Measurements from ENCODE around the gene HIGD1C.
"Not testable (repeated sequence)": the region's sequence is repeated elsewhere in the genome, so short reads cannot be mapped to it uniquely, and the experiment has no call there.

HIGD1C gene

DNA sequence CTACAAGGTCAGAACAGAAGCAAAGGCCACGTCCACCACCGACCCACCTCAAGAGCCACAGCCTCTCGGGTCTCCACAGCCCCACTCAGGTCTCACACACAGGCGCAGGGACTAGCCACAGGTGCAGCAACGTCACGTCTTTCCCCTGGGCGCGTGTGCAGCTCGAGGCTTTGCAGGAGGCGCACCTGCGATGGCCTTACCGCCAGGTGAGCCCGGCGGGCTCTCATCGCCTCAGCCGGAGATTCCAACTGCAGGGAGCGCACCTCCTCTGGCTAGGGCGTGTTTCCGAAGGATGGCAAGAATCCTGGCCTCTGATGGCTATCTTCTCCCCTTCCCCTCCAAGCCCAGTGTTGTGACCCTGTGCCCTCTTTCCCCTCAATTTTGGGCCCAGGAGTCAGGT lies at the start of gene HIGD1C:
Gene HIGD1C, plus strand, starts transcription at position 35 of the 400 bp plus-strand sequence. CDS start 1,455 bp downstream, outside the sequence.
- DNase-seq = no peak

DNA sequence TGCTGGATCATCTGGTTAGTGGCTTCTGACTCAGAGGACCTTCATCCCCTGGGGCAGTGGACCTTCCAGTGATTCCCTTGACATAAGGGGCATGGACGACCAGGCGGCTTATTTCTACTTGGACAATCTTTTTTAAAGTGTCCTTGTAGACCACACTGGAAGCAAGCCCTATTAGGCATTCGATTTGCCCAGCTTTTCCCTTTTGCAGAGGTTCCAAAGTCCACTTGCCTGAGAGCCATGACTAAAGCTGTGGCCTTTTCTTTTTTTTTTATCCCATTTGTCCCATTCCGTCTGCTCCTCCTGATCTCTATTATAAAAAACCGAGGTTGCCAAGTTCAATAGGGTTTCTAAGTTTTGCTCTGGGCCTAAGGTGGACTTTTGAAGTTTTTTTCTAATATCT lies 43.9 kb upstream of the HIGD1C start:
- DNase-seq = not testable (repeated sequence)

DNA sequence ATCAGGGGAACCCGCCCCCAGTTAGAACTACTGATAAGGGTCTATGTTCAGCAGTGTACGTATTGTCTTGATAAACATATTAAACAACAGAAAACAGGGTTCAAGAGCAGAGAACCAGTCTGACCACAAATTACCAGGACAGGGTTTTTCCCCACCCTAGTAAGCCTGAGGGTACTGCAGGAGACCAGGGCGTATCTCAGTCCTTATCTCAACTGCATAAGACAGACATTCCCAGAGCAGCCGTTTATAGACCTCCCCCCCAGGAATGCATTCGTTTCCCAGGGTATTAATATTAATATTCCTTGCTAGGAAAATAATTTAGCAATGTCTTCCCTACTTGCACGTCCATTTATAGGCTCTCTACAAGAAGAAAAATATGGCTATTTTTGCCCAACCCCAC lies 40.0 kb upstream of the HIGD1C start:
- DNase-seq = not testable (repeated sequence)

DNA sequence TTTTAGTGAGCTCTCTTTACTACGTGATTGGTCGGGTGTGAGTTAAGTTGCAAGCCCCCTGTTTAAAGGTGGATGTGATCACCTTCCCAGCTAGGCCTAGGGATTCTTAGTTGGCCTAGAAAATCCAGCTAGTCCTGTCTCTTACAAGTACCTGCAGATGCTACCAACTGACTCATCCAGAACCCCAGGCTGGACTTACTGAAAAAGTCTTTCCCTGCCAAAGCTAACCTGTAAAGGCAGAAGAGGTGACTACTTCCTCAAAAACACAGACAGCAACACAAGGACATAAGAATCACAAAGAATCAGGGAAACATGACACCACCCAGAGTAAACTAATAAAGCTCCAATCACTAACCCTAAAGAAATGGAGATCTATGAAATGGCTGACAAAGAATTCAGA lies 39.1 kb upstream of the HIGD1C start:
- DNase-seq = no peak

GRCh38 chr12:50914872-50915484 lies 37.4 kb upstream of the HIGD1C start:
- no peak for DNase-seq

- DNase-seq = no peak
Observed at GRCh38 chr12:50916292-50916691, 36.1 kb upstream of the HIGD1C start.

DNA sequence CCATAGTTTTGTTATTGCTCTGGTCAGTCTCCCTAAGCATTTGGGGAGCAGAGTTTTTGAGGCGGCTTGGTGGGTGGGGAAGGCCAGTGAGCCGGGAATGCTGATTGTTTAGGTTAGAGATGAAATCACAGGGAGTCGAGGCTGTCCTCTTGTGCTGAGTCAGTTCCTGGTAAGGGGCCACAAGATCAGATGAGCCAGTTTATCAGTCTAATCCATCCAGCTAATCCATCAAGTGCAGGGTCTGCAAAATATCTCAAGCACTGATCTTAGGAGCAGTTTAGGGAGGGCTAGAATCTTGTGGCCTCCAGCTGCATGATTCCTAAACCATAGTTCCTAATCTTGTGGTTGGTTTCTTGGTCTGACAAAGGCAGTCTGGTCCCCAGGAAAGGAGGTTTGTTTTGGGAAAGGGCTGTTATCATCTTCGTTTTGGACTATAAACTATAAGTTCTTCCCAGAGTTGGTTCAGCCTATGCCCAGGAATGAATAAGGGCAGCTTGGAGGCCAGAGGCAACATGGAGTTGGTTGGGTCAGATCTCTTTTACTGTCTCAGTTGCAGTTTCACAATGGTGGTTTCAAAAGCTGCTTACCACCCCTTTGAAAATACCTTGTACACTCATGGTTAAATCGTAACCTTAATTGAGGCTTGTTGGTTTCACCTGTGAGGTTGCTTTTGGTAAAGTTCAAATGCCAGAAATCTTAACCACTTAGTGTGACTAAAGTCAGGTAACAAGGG lies 33.6 kb upstream of the HIGD1C start:
- no peak for DNase-seq

DNA sequence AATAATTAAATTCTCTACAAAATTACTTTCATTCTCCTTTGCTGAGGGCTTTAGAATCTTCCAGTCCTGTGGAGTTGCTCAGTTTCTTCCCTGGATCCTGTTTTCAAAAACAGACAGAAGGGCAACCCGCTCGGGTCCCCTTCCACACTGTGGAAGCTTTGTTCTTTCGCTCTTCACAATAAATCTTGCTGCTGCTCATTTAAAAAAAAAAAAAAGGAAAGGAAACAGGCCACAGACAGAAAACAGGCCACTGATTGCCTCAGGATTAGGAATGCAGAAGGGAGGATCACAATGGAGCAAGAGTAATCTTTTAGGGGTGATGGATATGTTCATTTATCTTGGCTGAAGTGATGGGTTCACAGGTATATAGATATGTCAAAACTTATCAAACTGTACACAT lies 29.5 kb upstream of the HIGD1C start:
- DNase-seq = no peak

GRCh38 chr12:50923361-50924130 lies 28.8 kb upstream of the HIGD1C start:
- no peak for DNase-seq

DNA sequence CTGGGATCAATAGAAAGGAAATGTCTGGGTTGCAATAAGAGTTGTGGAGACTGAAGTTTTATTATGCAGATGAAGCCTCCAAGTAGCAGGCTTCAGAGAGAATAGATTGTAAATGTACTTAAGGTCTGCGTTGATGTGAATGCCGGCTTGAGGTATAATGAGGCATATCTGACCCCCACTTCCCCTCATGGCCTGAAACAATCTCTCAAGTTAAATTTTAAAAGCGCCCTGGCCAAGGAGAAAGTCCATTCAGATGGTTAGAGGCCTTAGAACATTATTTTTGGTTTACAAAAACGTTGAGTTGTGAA lies 28.3 kb upstream of the HIGD1C start:
- DNase-seq = no peak

DNA sequence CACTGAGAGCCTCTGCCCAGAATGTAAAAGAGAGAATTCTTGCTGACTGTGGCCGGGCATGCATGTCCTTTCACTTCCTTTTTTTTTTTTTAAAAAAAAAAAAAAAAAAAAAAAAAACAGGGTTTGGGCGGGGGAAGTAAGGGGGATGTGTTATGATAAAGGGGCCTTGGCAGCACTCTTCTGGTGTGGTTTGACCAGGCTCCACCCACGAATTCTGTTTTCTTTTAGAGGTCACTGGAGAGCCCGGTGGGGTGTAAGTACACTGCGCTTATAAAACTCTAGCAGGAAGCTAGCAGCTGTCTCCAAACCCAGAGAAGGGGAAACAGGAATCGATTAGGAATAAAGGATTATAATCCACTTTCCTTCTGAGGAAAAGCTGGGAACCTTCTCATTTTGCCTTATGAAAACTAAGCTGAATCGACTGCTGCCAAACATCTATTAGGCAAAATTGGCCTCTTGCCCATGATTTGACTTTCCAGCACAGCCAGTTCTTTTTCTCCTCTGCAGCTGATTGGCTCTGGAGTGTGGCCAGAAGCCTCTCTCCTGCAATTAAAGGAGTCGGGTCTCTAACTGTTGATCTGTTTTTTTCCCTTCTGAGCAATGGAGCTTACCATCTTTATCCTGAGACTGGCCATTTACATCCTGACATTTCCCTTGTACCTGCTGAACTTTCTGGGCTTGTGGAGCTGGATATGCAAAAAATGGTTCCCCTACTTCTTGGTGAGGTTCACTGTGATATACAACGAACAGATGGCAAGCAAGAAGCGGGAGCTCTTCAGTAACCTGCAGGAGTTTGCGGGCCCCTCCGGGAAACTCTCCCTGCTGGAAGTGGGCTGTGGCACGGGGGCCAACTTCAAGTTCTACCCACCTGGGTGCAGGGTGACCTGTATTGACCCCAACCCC lies 27.7 kb upstream of the HIGD1C start:
- DNase-seq = peak; percentile 56 to 73

GRCh38 chr12:50925342-50925651 lies 27.0 kb upstream of the HIGD1C start:
- DNase-seq = no peak

DNA sequence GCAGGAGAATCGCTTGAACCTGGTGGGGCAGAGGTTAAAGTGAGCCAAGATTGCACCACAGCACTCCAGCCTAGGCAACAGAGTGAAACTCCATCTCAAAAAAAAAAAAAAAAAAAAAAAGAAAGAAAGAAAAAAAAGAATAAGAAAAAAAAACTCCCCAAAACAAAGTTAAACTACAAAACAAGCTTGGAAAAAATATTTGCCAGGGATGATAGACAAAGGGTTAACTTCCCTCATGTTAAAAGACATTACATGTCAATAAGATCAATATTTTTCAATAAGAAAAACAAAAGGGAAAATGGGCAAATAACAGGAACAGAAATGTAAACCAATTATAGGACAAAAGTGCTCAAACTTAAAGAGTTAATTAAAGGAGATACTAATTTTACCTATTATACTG lies 26.4 kb upstream of the HIGD1C start:
- DNase-seq = no peak

DNA sequence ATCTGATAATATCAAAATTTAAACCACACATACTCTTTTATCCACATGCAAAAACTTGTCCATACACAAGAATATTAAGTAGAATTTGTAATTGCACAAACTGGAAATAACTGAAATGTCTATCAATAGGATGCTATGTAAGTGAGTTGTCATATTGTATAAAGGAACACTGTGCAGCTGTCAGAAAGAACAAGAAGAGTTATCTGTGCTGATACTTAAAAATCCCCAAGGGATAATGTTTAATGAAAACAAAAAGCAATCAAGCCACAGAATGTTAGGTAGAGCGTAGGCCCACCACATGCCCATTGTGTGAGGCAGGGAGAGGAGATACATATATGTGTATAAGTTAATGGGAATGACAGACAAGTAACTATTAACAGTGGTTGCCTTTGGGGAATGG lies 25.9 kb upstream of the HIGD1C start:
- no peak for DNase-seq

DNA sequence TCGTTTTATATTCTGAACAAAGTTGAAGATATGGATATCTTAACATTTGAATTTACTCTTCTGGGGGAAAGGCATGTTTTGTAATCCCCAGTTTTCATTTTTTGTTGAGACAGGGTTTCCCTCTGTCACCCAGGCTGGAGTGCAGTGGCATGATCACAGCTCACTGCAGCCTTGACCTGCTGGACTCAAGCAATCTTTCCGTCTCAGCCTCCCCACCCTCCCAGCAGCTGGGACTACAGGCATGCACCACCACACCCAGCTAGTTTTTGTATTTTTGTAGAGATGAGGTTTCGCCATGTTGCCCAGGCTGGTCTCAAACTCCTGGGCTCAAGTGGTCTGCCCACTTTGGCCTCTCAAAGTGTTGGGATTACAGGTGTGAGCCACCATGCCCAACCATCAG lies 25.4 kb upstream of the HIGD1C start:
- not testable (repeated sequence) for DNase-seq

DNA sequence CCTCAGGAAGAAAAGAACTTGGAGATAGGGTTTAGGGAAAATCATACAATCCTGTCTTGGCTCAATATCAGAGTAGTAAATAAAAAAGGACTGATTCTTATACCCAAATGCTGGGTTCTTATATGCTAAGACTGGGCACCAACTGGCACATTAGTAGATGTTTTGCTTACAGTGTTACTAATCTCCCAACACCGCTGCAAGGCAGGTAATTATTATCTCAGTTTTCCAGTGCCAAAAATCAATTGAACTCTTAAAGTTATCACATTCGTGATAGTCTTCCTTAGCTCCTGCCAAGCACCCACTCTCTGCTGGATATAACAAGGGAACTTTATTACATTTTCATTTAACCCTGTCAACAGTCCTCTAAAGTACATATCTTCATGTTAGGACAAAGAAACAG lies 25.0 kb upstream of the HIGD1C start:
- no peak for DNase-seq

DNA sequence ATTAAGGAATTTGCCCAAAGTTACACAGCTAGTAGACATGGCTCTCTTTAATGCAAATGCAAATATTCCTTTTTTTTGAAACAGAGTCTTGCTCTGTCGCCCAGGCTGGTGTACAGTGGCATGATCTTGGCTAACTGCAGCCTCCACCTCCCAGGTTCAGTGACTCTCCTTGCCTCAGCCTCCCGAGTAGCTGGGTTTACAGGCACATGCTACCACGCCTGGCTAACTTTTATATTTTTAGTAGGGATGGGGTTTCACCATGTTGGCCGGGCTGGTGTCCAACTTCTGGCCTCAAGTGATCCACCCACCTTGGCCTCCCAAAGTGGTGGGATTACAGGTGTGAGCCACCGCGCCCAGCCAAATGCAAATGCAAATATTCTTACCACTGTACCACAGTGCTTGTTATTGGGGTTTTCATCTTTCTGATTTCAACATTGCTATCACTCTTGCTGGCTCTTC lies 24.5 kb upstream of the HIGD1C start:
- DNase-seq = no peak

DNA sequence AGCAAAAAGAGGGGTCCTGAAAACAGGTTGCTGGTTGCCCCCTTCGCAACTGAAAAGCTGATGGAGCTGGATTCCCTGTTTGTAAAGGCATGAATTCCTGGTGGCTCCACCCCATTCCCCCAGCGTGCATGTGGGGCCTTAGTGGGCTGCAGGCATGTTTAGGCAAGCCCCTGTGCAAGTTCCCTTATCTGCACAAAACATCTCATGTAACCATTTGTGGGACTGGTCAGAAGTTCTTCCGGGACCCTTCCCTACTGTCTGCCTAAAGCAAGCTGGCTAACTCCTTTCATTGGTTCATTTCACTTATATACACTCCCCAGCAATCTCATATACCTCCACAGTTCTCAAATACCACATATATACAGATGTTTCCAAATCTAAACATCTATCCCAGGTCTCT lies 24.0 kb upstream of the HIGD1C start:
- no peak for DNase-seq

DNA sequence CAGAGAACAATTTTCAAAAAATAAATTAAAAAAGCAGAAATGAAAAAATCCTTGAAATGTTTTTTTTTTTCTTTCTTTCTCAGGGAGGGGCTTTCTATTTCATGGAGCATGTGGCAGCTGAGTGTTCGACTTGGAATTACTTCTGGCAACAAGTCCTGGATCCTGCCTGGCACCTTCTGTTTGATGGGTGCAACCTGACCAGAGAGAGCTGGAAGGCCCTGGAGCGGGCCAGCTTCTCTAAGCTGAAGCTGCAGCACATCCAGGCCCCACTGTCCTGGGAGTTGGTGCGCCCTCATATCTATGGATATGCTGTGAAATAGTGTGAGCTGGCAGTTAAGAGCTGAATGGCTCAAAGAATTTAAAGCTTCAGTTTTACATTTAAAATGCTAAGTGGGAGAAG lies 22.5 kb upstream of the HIGD1C start:
- DNase-seq = no peak

DNA sequence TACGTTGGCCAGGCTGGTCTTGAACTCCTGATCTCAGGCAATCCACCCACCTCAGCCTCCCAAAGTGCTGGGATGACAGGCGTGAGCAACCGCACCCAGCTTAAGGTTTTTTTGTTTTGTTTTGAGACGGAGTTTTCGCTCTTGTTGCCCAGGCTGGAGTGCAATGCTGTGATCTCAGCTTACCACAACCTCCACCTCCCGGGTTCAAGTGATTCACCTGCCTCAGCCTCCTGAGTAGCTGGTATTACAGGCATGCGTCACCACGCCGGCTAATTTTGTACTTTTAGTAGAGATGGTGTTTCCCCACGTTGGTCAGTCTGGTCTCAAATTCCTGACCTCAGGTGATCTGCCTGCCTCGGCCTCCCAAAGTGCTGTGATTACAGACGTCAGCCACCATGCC lies 21.9 kb upstream of the HIGD1C start:
- not testable (repeated sequence) for DNase-seq

DNA sequence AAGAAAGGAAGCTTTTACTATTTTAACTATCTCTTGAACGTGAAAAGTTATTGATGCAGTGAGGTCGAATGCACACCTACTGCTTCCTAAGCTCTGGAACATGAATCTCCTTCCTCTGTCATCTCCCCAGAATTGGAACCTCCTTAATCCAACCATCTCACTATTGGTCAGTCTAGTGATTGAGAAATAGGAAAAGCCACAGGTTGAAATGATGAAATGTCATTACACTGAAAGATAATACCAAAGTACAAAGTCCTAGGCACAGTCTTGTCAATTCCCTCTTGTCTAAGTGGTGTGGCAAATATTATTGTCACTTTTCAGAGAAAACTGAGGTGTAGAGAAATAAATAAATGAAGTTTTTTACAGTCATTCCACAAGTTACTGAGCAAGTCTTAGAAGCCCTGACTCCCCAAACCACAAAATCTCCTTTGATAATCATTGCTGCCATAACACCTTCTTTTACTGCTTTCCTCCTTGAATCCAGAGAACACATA lies 19.5 kb upstream of the HIGD1C start:
- no peak for DNase-seq

DNA sequence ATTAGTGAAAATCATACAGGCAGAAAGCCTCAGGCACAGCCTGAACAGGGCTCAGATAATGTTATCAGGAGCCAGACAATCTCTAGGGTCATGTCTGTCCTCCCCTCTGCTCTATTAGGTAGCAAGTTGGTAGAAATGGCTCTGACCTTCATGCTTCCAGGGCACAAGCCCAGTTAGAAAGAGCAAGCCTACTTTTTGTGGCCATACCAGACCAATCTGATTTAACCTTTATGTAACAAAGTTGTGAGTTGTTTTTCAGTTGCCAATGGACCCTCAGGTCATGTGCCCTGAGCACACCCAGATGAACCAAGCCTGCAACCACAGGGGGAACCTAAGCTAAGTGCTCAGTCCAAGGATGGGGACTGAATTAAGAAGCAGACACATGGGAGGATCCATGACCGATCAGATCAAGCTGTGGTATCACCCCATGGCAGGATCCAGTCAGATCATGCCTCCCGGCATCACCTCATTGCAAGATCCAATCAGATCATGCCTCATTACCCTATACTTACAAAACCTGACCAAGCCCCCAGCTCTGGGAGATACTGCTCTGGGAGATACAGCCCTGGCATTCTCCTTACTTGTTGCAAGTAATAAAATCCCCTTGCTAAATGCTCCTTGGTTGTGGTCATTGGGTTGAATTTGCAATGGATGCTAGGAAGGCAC lies 18.8 kb upstream of the HIGD1C start:
- no peak for DNase-seq

Data from CD4-positive, alpha-beta T cell treated with Interferon alpha-2 for 1 hour (primary cell).